Activated CD8-positive, alpha-beta T cell treated with anti-CD3 and anti-CD28 coated beads for 36 hours (primary cell): ENCODE data around the gene PF4V1. TPM values are rescaled to one million over a fixed set of nuclear protein-coding genes. Genes with fewer than 3 reads are reported as not detected.

Experiments
- ATAC-seq: fragments of 200-7000 bp; cut with Tn5 transposase; one replicate; pipeline ENCODE4 v1.10.0; 2021; ENCODE audit warnings: mild to moderate bottlenecking, moderate library complexity
- CTCF ChIA-PET: fragments of 350-600 bp; sonication (Branson Sonifier 250); formaldehyde crosslinking; loops from one replicate; lab custom pipeline; 2021; ENCODE audit warnings: antibody characterized with exemption; lab: Charles Lee
- POLR2A ChIA-PET: fragments of 350-600 bp; sonication (Branson Sonifier 250); formaldehyde crosslinking; loops from one replicate; lab custom pipeline; 2021; ENCODE audit warnings: antibody characterized with exemption; lab: Charles Lee
- DNase-seq: peaks from one replicate; pipeline ENCODE4 v3.0.0-alpha.2; 2020
- H3K27ac Mint-ChIP-seq: one replicate; pipeline ENCODE4 v1.8.0; 2021; ENCODE audit warnings: mild to moderate bottlenecking, mixed read lengths
- H3K27me3 Mint-ChIP-seq: one replicate; pipeline ENCODE4 v1.8.0; 2021; ENCODE audit warnings: mixed read lengths
- H3K36me3 Mint-ChIP-seq: one replicate; pipeline ENCODE4 v1.8.0; 2021; ENCODE audit warnings: low read depth, mixed read lengths
- H3K4me1 Mint-ChIP-seq: one replicate; pipeline ENCODE4 v1.8.0; 2021; ENCODE audit warnings: low read depth, mixed read lengths
- H3K4me3 Mint-ChIP-seq: one replicate; pipeline ENCODE4 v1.8.0; 2021; ENCODE audit warnings: mild to moderate bottlenecking, moderate library complexity, mixed read lengths
- H3K9me3 Mint-ChIP-seq: one replicate; pipeline ENCODE4 v1.8.0; 2021; ENCODE audit warnings: mixed read lengths
- CTCF ChIP-seq: fragments of 200-600 bp; IDR thresholded peaks from one replicate; pipeline ENCODE4 v1.8.0; 2022; ENCODE audit warnings: antibody characterized with exemption, mild to moderate bottlenecking
- intact Hi-C: fragments of 100-400 bp; cut with micrococcal nuclease; formaldehyde crosslinking; loops from one replicate; pipeline ENCODE4 v1.10.0; 2022
- total RNA-seq, 2 experiments: library from RNA; stranded (reverse); gene quantifications; one replicate each; pipeline ENCODE4 v1.2.3, GENCODE V29; 2021

Gene PF4V1
- total RNA-seq, 2 experiments from 2014 or later, result not detected

- TF ChIP-seq CTCF, result no peak
- intact Hi-C loops, result no loop called here
These were observed 32.6 kb downstream of the PF4V1 start for GRCh38 chr4:73885574-73886267.

DNA sequence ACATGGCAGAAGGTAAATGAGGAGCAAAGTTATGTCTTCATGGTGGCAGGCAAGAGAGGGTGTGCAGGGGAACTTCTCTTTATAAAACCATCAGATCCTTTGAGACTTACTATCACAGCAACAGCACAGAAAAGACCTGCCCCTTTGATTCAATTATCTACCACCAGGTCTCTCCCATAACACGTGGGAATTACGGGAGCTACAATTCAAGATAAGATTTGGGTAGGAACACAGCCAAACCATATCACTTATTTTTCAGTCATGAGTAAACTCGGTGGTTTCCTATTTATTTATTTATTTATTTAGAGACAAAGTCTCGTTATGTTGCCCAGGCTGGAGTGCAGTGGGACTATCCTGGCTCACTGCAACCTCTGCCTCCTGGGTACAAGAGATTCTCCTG is 38.2 kb downstream of the PF4V1 start:
- no peaks in the 10 kb centered on the region for H3K9me3 Mint-ChIP-seq
- no peak for ATAC-seq
- no peaks in the 10 kb centered on the region for H3K4me1 Mint-ChIP-seq
- H3K27ac Mint-ChIP-seq, result no peak overlapping the region
- CTCF ChIA-PET, result no interaction called here
- no peaks in the 10 kb centered on the region for H3K36me3 Mint-ChIP-seq
- POLR2A ChIA-PET, result no interaction called here
- intact Hi-C loops, result no loop called here
- DNase-seq, result no peak
- no peak for TF ChIP-seq CTCF
- H3K27me3 Mint-ChIP-seq, result no peaks in the 10 kb centered on the region
- no peak overlapping the region for H3K4me3 Mint-ChIP-seq

More at GRCh38 chr4:73885574-73886267, 32.6 kb downstream of the PF4V1 start:
- H3K36me3 Mint-ChIP-seq, result no peaks in the 10 kb centered on the region
- ATAC-seq (no peak), DNase-seq (no peak)
- CTCF ChIA-PET, result no interaction called here
- no peaks in the 10 kb centered on the region for H3K9me3 Mint-ChIP-seq
- H3K4me3 Mint-ChIP-seq, result no peak overlapping the region
- POLR2A ChIA-PET, result no interaction called here
- no peaks in the 10 kb centered on the region for H3K27me3 Mint-ChIP-seq
- H3K27ac Mint-ChIP-seq, result no peak overlapping the region
- no peaks in the 10 kb centered on the region for H3K4me1 Mint-ChIP-seq

- TF ChIP-seq CTCF, result no peak
- ATAC-seq (no peak), DNase-seq (no peak)
- intact Hi-C loops, result no loop called here
- ChIA-PET POLR2A (no interaction called here), CTCF (no interaction called here)
- no peak overlapping the region for H3K4me3 Mint-ChIP-seq
- no peaks in the 10 kb centered on the region for H3K4me1 Mint-ChIP-seq
- no peaks in the 10 kb centered on the region for H3K36me3 Mint-ChIP-seq
- no peak overlapping the region for H3K27ac Mint-ChIP-seq
- no peaks in the 10 kb centered on the region for H3K27me3 Mint-ChIP-seq
- no peaks in the 10 kb centered on the region for H3K9me3 Mint-ChIP-seq
These were observed 38.8 kb downstream of the PF4V1 start for GRCh38 chr4:73891739-73892405.

GRCh38 chr4:73892966-73893365 is 39.9 kb downstream of the PF4V1 start:
- Mint-ChIP-seq H3K36me3 (no peaks in the 10 kb centered on the region), H3K9me3 (no peaks in the 10 kb centered on the region), H3K27me3 (no peaks in the 10 kb centered on the region), H3K27ac (no peak overlapping the region), H3K4me3 (no peak overlapping the region), H3K4me1 (no peaks in the 10 kb centered on the region)
- DNase-seq (no peak), ATAC-seq (no peak)
- intact Hi-C loops, result no loop called here
- ChIA-PET POLR2A (no interaction called here), CTCF (no interaction called here)
- TF ChIP-seq CTCF, result no peak

DNA sequence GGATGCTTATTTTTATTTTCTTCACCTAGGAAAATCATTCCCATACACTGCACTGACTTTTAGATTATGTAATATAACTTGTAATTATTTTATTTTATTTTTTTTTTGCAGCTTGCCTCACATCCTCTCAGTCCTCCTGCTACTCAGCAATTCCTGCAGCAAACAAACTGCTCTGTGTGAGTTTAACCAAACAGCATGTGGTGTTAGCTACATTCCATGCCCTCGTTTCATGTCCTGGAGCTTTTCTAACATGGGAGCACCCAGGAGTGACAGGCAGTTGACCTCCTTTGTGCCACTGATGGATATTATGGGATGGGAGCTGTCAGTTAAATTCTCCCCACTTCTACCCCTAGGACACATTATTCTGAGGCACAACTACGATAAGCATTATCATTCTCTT is 40.9 kb downstream of the PF4V1 start:
- CTCF ChIA-PET, result no interaction called here
- intact Hi-C loops, result no loop called here
- POLR2A ChIA-PET, result no interaction called here
- no peak for TF ChIP-seq CTCF
- Mint-ChIP-seq H3K9me3 (no peaks in the 10 kb centered on the region), H3K27ac (no peak overlapping the region), H3K4me3 (no peak overlapping the region), H3K27me3 (no peaks in the 10 kb centered on the region), H3K4me1 (no peaks in the 10 kb centered on the region), H3K36me3 (no peaks in the 10 kb centered on the region)
- ATAC-seq (no peak), DNase-seq (no peak)
